Measurements from ENCODE around the gene UBTD2.

UBTD2 gene

GRCh38 chr5:172185096-172185461 is 98.5 kb downstream of the UBTD2 start:
- Histone ChIP-seq H3K4ac (ENCODE audit: low read length) (no peak overlapping the region), H3K36me3 (replicated peaks in 1 of 2; ENCODE audit: control insufficient read depth in 2 of 2, insufficient read depth in 2 of 2, low read length in 2 of 2) (peaks cover 0 to 3% of the 10 kb centered on the region in 2 donors), H2AFZ (ENCODE audit: low read length) (no peak overlapping the region), H3K9me3 (replicated peaks in 1 of 2; ENCODE audit: control insufficient read depth in 2 of 2, insufficient read depth in 1 of 2, low read depth in 1 of 2, low read length in 2 of 2) (no peaks in the 10 kb centered on the region), H2AK5ac (ENCODE audit: low read depth, low read length) (no peak overlapping the region), H3K4me1 (ENCODE audit: control insufficient read depth in 2 of 2, insufficient read depth in 1 of 2, low read depth in 1 of 2, low read length in 2 of 2) (peaks cover 2 to 4% of the 10 kb centered on the region in 2 donors), H3K4me3 (ENCODE audit: low read length in 2 of 2) (no peak overlapping the region), H2BK15ac (ENCODE audit: low read length) (no peak overlapping the region), H4K8ac (ENCODE audit: low read depth, low read length) (no peak overlapping the region), H3K14ac (ENCODE audit: low read length) (no peak overlapping the region), H3K18ac (ENCODE audit: low read length) (no peak overlapping the region), H3K4me2 (ENCODE audit: insufficient read depth, low read length, poor library complexity, severe bottlenecking) (no peak overlapping the region), H2BK5ac (ENCODE audit: low read length) (no peak overlapping the region), H3K23ac (ENCODE audit: low read depth, low read length, poor library complexity) (no peak overlapping the region), H3K79me1 (ENCODE audit: low read depth, low read length) (no peaks in the 10 kb centered on the region), H3K9ac (ENCODE audit: low read depth, low read length, poor library complexity) (no peak overlapping the region), H4K91ac (ENCODE audit: low read depth, low read length, poor library complexity) (no peak overlapping the region), H3K27me3 (ENCODE audit: control insufficient read depth in 3 of 3, insufficient read depth in 3 of 3, low read depth in 1 of 3, low read length in 3 of 3) (no peaks in the 10 kb centered on the region), H3K27ac (replicated peaks; ENCODE audit: low read length) (no peak overlapping the region), H2BK120ac (ENCODE audit: low read depth, low read length) (no peak overlapping the region), H2BK12ac (ENCODE audit: low read length) (no peak overlapping the region)
- WGBS, 2 donors (ENCODE audit: extremely low coverage in 2 of 2, insufficient read length in 2 of 2, insufficient replicate concordance in 1 of 2): no CpG with 5 or more reads among the region's 10 CpGs
- no peak for DNase-seq (ENCODE audit: low spot score)

GRCh38 chr5:172183881-172184280 is 99.7 kb downstream of the UBTD2 start:
- no CpG with 5 or more reads among the region's 4 CpGs for WGBS, 2 donors (ENCODE audit: extremely low coverage in 2 of 2, insufficient read length in 2 of 2, insufficient replicate concordance in 1 of 2)
- no peak overlapping the region for H3K4ac ChIP-seq (ENCODE audit: low read length)
- no peak overlapping the region for H2BK120ac ChIP-seq (ENCODE audit: low read depth, low read length)
- H3K4me1 ChIP-seq (ENCODE audit: control insufficient read depth in 2 of 2, insufficient read depth in 1 of 2, low read depth in 1 of 2, low read length in 2 of 2): peaks cover 4 to 5% of the 10 kb centered on the region in 2 donors
- no peak overlapping the region for H4K91ac ChIP-seq (ENCODE audit: low read depth, low read length, poor library complexity)
- no peak overlapping the region for H2BK15ac ChIP-seq (ENCODE audit: low read length)
- no peaks in the 10 kb centered on the region for H3K27me3 ChIP-seq (ENCODE audit: control insufficient read depth in 3 of 3, insufficient read depth in 3 of 3, low read depth in 1 of 3, low read length in 3 of 3)
- H3K27ac ChIP-seq (replicated peaks; ENCODE audit: low read length): no peak overlapping the region
- H2AK5ac ChIP-seq (ENCODE audit: low read depth, low read length): no peak overlapping the region
- no peak overlapping the region for H3K4me3 ChIP-seq (ENCODE audit: low read length in 2 of 2)
- H3K36me3 ChIP-seq (replicated peaks in 1 of 2; ENCODE audit: control insufficient read depth in 2 of 2, insufficient read depth in 2 of 2, low read length in 2 of 2): peaks cover 0 to 3% of the 10 kb centered on the region in 2 donors
- no peak overlapping the region for H2BK12ac ChIP-seq (ENCODE audit: low read length)
- H2AFZ ChIP-seq (ENCODE audit: low read length): no peak overlapping the region
- no peak for DNase-seq (ENCODE audit: low spot score)
- no peak overlapping the region for H3K14ac ChIP-seq (ENCODE audit: low read length)
- no peak overlapping the region for H3K23ac ChIP-seq (ENCODE audit: low read depth, low read length, poor library complexity)
- H3K9me3 ChIP-seq (replicated peaks in 1 of 2; ENCODE audit: control insufficient read depth in 2 of 2, insufficient read depth in 1 of 2, low read depth in 1 of 2, low read length in 2 of 2): no peaks in the 10 kb centered on the region
- peaks cover 2% of the 10 kb centered on the region for H3K79me1 ChIP-seq (ENCODE audit: low read depth, low read length)
- H4K8ac ChIP-seq (ENCODE audit: low read depth, low read length): no peak overlapping the region
- H3K18ac ChIP-seq (ENCODE audit: low read length): no peak overlapping the region
- no peak overlapping the region for H3K4me2 ChIP-seq (ENCODE audit: insufficient read depth, low read length, poor library complexity, severe bottlenecking)
- no peak overlapping the region for H2BK5ac ChIP-seq (ENCODE audit: low read length)
- H3K9ac ChIP-seq (ENCODE audit: low read depth, low read length, poor library complexity): no peak overlapping the region

- Histone ChIP-seq H2BK5ac (ENCODE audit: low read length) (no peak overlapping the region), H2BK12ac (ENCODE audit: low read length) (no peak overlapping the region), H3K9ac (ENCODE audit: low read depth, low read length, poor library complexity) (no peak overlapping the region), H3K27me3 (ENCODE audit: control insufficient read depth in 3 of 3, insufficient read depth in 3 of 3, low read depth in 1 of 3, low read length in 3 of 3) (no peaks in the 10 kb centered on the region), H2AFZ (ENCODE audit: low read length) (no peak overlapping the region), H3K27ac (replicated peaks; ENCODE audit: low read length) (no peak overlapping the region), H2BK15ac (ENCODE audit: low read length) (no peak overlapping the region), H4K8ac (ENCODE audit: low read depth, low read length) (no peak overlapping the region), H3K79me1 (ENCODE audit: low read depth, low read length) (peaks cover 2% of the 10 kb centered on the region), H3K4me3 (ENCODE audit: low read length in 2 of 2) (no peak overlapping the region), H3K4ac (ENCODE audit: low read length) (no peak overlapping the region), H3K4me1 (ENCODE audit: control insufficient read depth in 2 of 2, insufficient read depth in 1 of 2, low read depth in 1 of 2, low read length in 2 of 2) (peaks cover 5 to 12% of the 10 kb centered on the region in 2 donors), H2BK120ac (ENCODE audit: low read depth, low read length) (no peak overlapping the region), H3K4me2 (ENCODE audit: insufficient read depth, low read length, poor library complexity, severe bottlenecking) (no peak overlapping the region), H3K36me3 (replicated peaks in 1 of 2; ENCODE audit: control insufficient read depth in 2 of 2, insufficient read depth in 2 of 2, low read length in 2 of 2) (peaks cover 0 to 3% of the 10 kb centered on the region in 2 donors), H2AK5ac (ENCODE audit: low read depth, low read length) (no peak overlapping the region), H3K23ac (ENCODE audit: low read depth, low read length, poor library complexity) (no peak overlapping the region), H3K9me3 (replicated peaks in 1 of 2; ENCODE audit: control insufficient read depth in 2 of 2, insufficient read depth in 1 of 2, low read depth in 1 of 2, low read length in 2 of 2) (no peaks in the 10 kb centered on the region), H3K18ac (ENCODE audit: low read length) (no peak overlapping the region), H3K14ac (ENCODE audit: low read length) (no peak overlapping the region), H4K91ac (ENCODE audit: low read depth, low read length, poor library complexity) (no peak overlapping the region)
- no CpG with 5 or more reads among the region's 6 CpGs for WGBS, 2 donors (ENCODE audit: extremely low coverage in 2 of 2, insufficient read length in 2 of 2, insufficient replicate concordance in 1 of 2)
- no peak for DNase-seq (ENCODE audit: low spot score)
Measured at GRCh38 chr5:172182291-172182690, 101.3 kb downstream of the UBTD2 start.

- Histone ChIP-seq H3K9ac (ENCODE audit: low read depth, low read length, poor library complexity) (no peak overlapping the region), H3K9me3 (replicated peaks in 1 of 2; ENCODE audit: control insufficient read depth in 2 of 2, insufficient read depth in 1 of 2, low read depth in 1 of 2, low read length in 2 of 2) (no peaks in the 10 kb centered on the region)
- no CpG with 5 or more reads among the region's 9 CpGs for WGBS, 2 donors (ENCODE audit: extremely low coverage in 2 of 2, insufficient read length in 2 of 2, insufficient replicate concordance in 1 of 2)
Measured at GRCh38 chr5:172180936-172181335, 102.6 kb downstream of the UBTD2 start.

More at GRCh38 chr5:172180936-172181335, 102.6 kb downstream of the UBTD2 start:
- H3K4ac ChIP-seq (ENCODE audit: low read length): no peak overlapping the region
- no peaks in the 10 kb centered on the region for H3K27me3 ChIP-seq (ENCODE audit: control insufficient read depth in 3 of 3, insufficient read depth in 3 of 3, low read depth in 1 of 3, low read length in 3 of 3)
- H3K14ac ChIP-seq (ENCODE audit: low read length): no peak overlapping the region
- no peak overlapping the region for H3K18ac ChIP-seq (ENCODE audit: low read length)
- peaks cover 2 to 10% of the 10 kb centered on the region in 2 donors for H3K4me1 ChIP-seq (ENCODE audit: control insufficient read depth in 2 of 2, insufficient read depth in 1 of 2, low read depth in 1 of 2, low read length in 2 of 2)
- H3K4me3 ChIP-seq (ENCODE audit: low read length in 2 of 2): no peak overlapping the region
- no peak overlapping the region for H3K4me2 ChIP-seq (ENCODE audit: insufficient read depth, low read length, poor library complexity, severe bottlenecking)
- H2BK12ac ChIP-seq (ENCODE audit: low read length): no peak overlapping the region
- peaks cover 0 to 3% of the 10 kb centered on the region in 2 donors for H3K36me3 ChIP-seq (replicated peaks in 1 of 2; ENCODE audit: control insufficient read depth in 2 of 2, insufficient read depth in 2 of 2, low read length in 2 of 2)
- H2AK5ac ChIP-seq (ENCODE audit: low read depth, low read length): no peak overlapping the region
- no peak overlapping the region for H2AFZ ChIP-seq (ENCODE audit: low read length)
- H3K23ac ChIP-seq (ENCODE audit: low read depth, low read length, poor library complexity): no peak overlapping the region
- H4K8ac ChIP-seq (ENCODE audit: low read depth, low read length): no peak overlapping the region
- H4K91ac ChIP-seq (ENCODE audit: low read depth, low read length, poor library complexity): no peak overlapping the region
- H3K27ac ChIP-seq (replicated peaks; ENCODE audit: low read length): no peak overlapping the region
- H3K79me1 ChIP-seq (ENCODE audit: low read depth, low read length): peaks cover 2% of the 10 kb centered on the region
- no peak overlapping the region for H2BK5ac ChIP-seq (ENCODE audit: low read length)
- no peak overlapping the region for H2BK15ac ChIP-seq (ENCODE audit: low read length)
- DNase-seq (ENCODE audit: low spot score): no peak
- no peak overlapping the region for H2BK120ac ChIP-seq (ENCODE audit: low read depth, low read length)
